ENCODE data around the gene CFAP298.

- TF ChIP-seq CTCF (IDR thresholded peaks at IDR 0.05), result no peak
- TF ChIP-seq POLR2A (IDR thresholded peaks at IDR 0.05), result no peak
- no peak for TF ChIP-seq EP300 (IDR thresholded peaks at IDR 0.05)
- TF ChIP-seq POLR2AphosphoS5 (IDR thresholded peaks at IDR 0.05), result no peak
Measured at GRCh38 chr21:32612999-32613337, 791 bp upstream of the CFAP298 start.
